Loucy (cell line): ENCODE results near the gene KIAA0825.

Source experiments
- H2AFZ ChIP-seq: fragments of 200-600 bp; sonication (generic); 2 replicates; pipeline ENCODE4 v1.6.0; 2016; ENCODE audit warnings: antibody characterized with exemption, mild to moderate bottlenecking, low read length, moderate library complexity
- H3F3A ChIP-seq: fragments of 200-600 bp; 2 replicates; pipeline ENCODE4 v1.6.0; 2016; ENCODE audit warnings: antibody characterized with exemption, low read depth, mild to moderate bottlenecking
- H3K27me3 ChIP-seq: fragments of 200-600 bp; sonication (generic); 2 replicates; pipeline ENCODE4 v1.6.1; 2014; ENCODE audit warnings: low read length, mild to moderate bottlenecking; ENCODE audit not compliant: insufficient read depth, poor library complexity, severe bottlenecking
- H3K36me3 ChIP-seq: fragments of 200-600 bp; sonication (generic); 2 replicates; pipeline ENCODE4 v1.6.1; 2016; ENCODE audit warnings: low read length; ENCODE audit not compliant: insufficient read depth
- H3K4me1 ChIP-seq: fragments of 200-600 bp; sonication (generic); 2 replicates; pipeline ENCODE4 v1.5.1; 2014; ENCODE audit warnings: low read length, mild to moderate bottlenecking; ENCODE audit not compliant: insufficient read depth, poor library complexity, severe bottlenecking
- H3K4me2 ChIP-seq: fragments of 200-600 bp; sonication (generic); 2 replicates; pipeline ENCODE4 v1.6.0; 2014; ENCODE audit warnings: antibody characterized with exemption, low read length, low read depth, mild to moderate bottlenecking; ENCODE audit not compliant: poor library complexity, severe bottlenecking
- H3K4me3 ChIP-seq: fragments of 200-600 bp; sonication (generic); 2 replicates; pipeline ENCODE4 v1.5.1; 2014; ENCODE audit warnings: low read length, mild to moderate bottlenecking, mixed read lengths; ENCODE audit not compliant: poor library complexity, severe bottlenecking
- H3K79me2 ChIP-seq: fragments of 200-600 bp; sonication (generic); 2 replicates; pipeline ENCODE4 v1.6.1; 2014; ENCODE audit warnings: low read length; ENCODE audit not compliant: insufficient read depth
- H3K9ac ChIP-seq: fragments of 200-600 bp; sonication (generic); 2 replicates; pipeline ENCODE4 v1.6.0; 2014; ENCODE audit warnings: mild to moderate bottlenecking, low read depth, low read length, moderate library complexity; ENCODE audit not compliant: poor library complexity, severe bottlenecking
- H3K9me2 ChIP-seq: fragments of 200-600 bp; sonication (generic); replicated peaks from 2 replicates; pipeline ENCODE4 v1.6.1; 2016; ENCODE audit warnings: low read depth, low read length, mixed read lengths
- H3K9me3 ChIP-seq: fragments of 200-600 bp; sonication (generic); 2 replicates; pipeline ENCODE4 v1.6.1; 2014; ENCODE audit warnings: mild to moderate bottlenecking, antibody characterized with exemption, low read length, low read depth; ENCODE audit not compliant: insufficient read depth
- H4K20me1 ChIP-seq: fragments of 200-600 bp; sonication (generic); 2 replicates; pipeline ENCODE4 v1.6.0; 2014; ENCODE audit warnings: antibody characterized with exemption, low read length, mild to moderate bottlenecking; ENCODE audit not compliant: insufficient read depth, poor library complexity, severe bottlenecking
- EZH2phosphoT487 ChIP-seq: fragments of 200-600 bp; IDR thresholded peaks from 2 replicates; pipeline ENCODE4 v1.6.1; 2018; ENCODE audit warnings: antibody characterized with exemption, mild to moderate bottlenecking, moderate library complexity, borderline replicate concordance
- TF ChIP-seq, protein P1 (sequence below): fragments of 200-600 bp; sonication (generic); conservative IDR thresholded peaks from 2 replicates; pipeline ENCODE4 v1.5.1; 2014; ENCODE audit warnings: mild to moderate bottlenecking, antibody characterized with exemption, low read length

KIAA0825 gene

DNA sequence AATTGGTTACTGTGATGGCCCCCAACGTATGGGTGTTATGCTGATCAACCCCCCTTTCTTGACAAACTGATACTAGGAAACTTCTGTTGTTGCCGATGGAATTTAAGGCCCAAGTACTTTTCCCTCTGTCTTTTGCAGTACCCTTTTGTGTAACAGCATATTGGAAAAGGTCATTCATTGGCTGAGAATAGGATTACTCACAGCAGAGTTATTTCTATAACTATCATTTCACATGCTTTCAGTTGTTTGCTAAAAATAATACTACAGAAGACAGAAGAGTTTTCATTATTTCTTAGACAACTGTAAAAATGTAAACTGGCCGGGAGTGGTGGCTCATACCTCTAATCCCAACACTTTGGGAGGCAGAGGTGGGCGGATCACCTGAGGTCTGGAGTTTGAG, 329.5 kb downstream of the KIAA0825 start:
- Histone ChIP-seq H3F3A (no peaks in the 10 kb centered on the region), H3K9me3 (no peaks in the 10 kb centered on the region), H3K9ac (no peak overlapping the region), H3K27me3 (no peaks in the 10 kb centered on the region), H3K4me1 (no peaks in the 10 kb centered on the region), H3K4me2 (no peak overlapping the region), H4K20me1 (no peaks in the 10 kb centered on the region), H2AFZ (no peak overlapping the region), H3K36me3 (no peaks in the 10 kb centered on the region), H3K4me3 (no peak overlapping the region), H3K79me2 (no peaks in the 10 kb centered on the region), H3K9me2 (no peaks in the 10 kb centered on the region)
- TF ChIP-seq, protein P1, sequence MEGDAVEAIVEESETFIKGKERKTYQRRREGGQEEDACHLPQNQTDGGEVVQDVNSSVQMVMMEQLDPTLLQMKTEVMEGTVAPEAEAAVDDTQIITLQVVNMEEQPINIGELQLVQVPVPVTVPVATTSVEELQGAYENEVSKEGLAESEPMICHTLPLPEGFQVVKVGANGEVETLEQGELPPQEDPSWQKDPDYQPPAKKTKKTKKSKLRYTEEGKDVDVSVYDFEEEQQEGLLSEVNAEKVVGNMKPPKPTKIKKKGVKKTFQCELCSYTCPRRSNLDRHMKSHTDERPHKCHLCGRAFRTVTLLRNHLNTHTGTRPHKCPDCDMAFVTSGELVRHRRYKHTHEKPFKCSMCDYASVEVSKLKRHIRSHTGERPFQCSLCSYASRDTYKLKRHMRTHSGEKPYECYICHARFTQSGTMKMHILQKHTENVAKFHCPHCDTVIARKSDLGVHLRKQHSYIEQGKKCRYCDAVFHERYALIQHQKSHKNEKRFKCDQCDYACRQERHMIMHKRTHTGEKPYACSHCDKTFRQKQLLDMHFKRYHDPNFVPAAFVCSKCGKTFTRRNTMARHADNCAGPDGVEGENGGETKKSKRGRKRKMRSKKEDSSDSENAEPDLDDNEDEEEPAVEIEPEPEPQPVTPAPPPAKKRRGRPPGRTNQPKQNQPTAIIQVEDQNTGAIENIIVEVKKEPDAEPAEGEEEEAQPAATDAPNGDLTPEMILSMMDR: no peak
- TF ChIP-seq EZH2phosphoT487: no peak

- Histone ChIP-seq H3K9me2 (no peaks in the 10 kb centered on the region), H3K4me3 (no peak overlapping the region), H3K4me1 (no peaks in the 10 kb centered on the region), H3K4me2 (no peak overlapping the region), H2AFZ (no peak overlapping the region), H3K36me3 (no peaks in the 10 kb centered on the region), H3K27me3 (no peaks in the 10 kb centered on the region), H3K9ac (no peak overlapping the region), H4K20me1 (no peaks in the 10 kb centered on the region), H3K9me3 (no peaks in the 10 kb centered on the region), H3K79me2 (no peaks in the 10 kb centered on the region), H3F3A (no peaks in the 10 kb centered on the region)
- TF ChIP-seq, protein P1: no peak
- TF ChIP-seq EZH2phosphoT487: no peak
Observed at GRCh38 chr5:94285984-94286383, 332.4 kb downstream of the KIAA0825 start.

- TF ChIP-seq, protein P1: no peak
- TF ChIP-seq EZH2phosphoT487: no peak
- Histone ChIP-seq H3K79me2 (no peaks in the 10 kb centered on the region), H3K36me3 (no peaks in the 10 kb centered on the region)
Observed at GRCh38 chr5:94283093-94283492, 335.3 kb downstream of the KIAA0825 start.

More at GRCh38 chr5:94283093-94283492, 335.3 kb downstream of the KIAA0825 start:
- Histone ChIP-seq H3K4me1 (no peaks in the 10 kb centered on the region), H3K9ac (no peak overlapping the region), H4K20me1 (no peaks in the 10 kb centered on the region), H3K4me3 (no peak overlapping the region), H3F3A (no peaks in the 10 kb centered on the region), H3K9me3 (no peaks in the 10 kb centered on the region), H3K9me2 (no peaks in the 10 kb centered on the region), H2AFZ (no peak overlapping the region), H3K4me2 (no peak overlapping the region), H3K27me3 (no peaks in the 10 kb centered on the region)
